Naive thymus-derived CD8-positive, alpha-beta T cell (primary cell): ENCODE measurements around the gene SNHG17. TPM values are rescaled to one million over a fixed set of nuclear protein-coding genes. Genes with fewer than 3 reads are reported as not detected.
"Not testable (repeated sequence)": the region's sequence is repeated elsewhere in the genome, so short reads cannot be mapped to it uniquely, and the experiment has no call there.

Experiments
- ATAC-seq, 2 donors: fragments of 150-1000 bp; cut with Tn5 transposase in 1 of 2; sonication (Bioruptor Pico), chemical (Tn5 transposase) in 1 of 2; 1 replicate in 1 of 2; 2 replicates in 1 of 2; pipeline ENCODE4 v1.10.0; 2021; ENCODE audit warnings: mild to moderate bottlenecking in 2 of 2, moderate library complexity in 2 of 2
- POLR2A ChIA-PET: fragments of 350-600 bp; sonication (Branson Sonifier 250); formaldehyde crosslinking; loops from one replicate; lab custom pipeline; 2021; ENCODE audit warnings: antibody characterized with exemption; lab: Charles Lee
- DNase-seq, 10 donors: peaks; one replicate each; pipeline versions ENCODE4 v3.0.0 to v3.0.0-alpha.2; 2020 to 2022
- H3K27ac Mint-ChIP-seq, 10 donors: one replicate each; pipeline ENCODE4 v1.8.0; 2020 to 2022; ENCODE audit warnings: mild to moderate bottlenecking in 10 of 10, mixed read lengths in 10 of 10, moderate library complexity in 4 of 10, inconsistent platforms in 1 of 10
- H3K27me3 Mint-ChIP-seq, 5 donors: one replicate each; pipeline ENCODE4 v1.8.0; 2021 to 2022; ENCODE audit warnings: mixed read lengths in 5 of 5
- H3K36me3 Mint-ChIP-seq, 3 donors: one replicate each; pipeline ENCODE4 v1.8.0; 2020 to 2022; ENCODE audit warnings: mixed read lengths in 3 of 3, mild to moderate bottlenecking in 2 of 3, inconsistent platforms in 1 of 3
- H3K4me1 Mint-ChIP-seq, 4 donors: one replicate each; pipeline ENCODE4 v1.8.0; 2021 to 2022; ENCODE audit warnings: mixed read lengths in 4 of 4
- H3K4me3 Mint-ChIP-seq, 10 donors: one replicate each; pipeline ENCODE4 v1.8.0; 2020 to 2022; ENCODE audit warnings: mild to moderate bottlenecking in 10 of 10, mixed read lengths in 10 of 10, moderate library complexity in 6 of 10, inconsistent platforms in 1 of 10
- H3K9me3 Mint-ChIP-seq, 9 donors: one replicate each; pipeline ENCODE4 v1.8.0; 2020 to 2022; ENCODE audit warnings: mixed read lengths in 9 of 9, mild to moderate bottlenecking in 3 of 9, inconsistent platforms in 1 of 9, moderate library complexity in 1 of 9
- polyA plus RNA-seq, 3 donors: library from polyadenylated mRNA; unstranded; fragments of 300-500 nt; fragmentation: Illumina TruSeq; gene quantifications; one replicate each; pipeline ENCODE4 v1.2.3, GENCODE V29; 2021
- total RNA-seq, 8 experiments: library from RNA in 2 of 8; stranded (reverse) in 2 of 8; gene quantifications; one replicate each; pipeline ENCODE4 v1.2.3 and lab custom pipeline; 2021 to 2026

The SNHG17 gene
- total and polyA plus RNA-seq, 5 experiments from 2014 or later = 33.8 to 127 (median 75.3) TPM

DNA sequence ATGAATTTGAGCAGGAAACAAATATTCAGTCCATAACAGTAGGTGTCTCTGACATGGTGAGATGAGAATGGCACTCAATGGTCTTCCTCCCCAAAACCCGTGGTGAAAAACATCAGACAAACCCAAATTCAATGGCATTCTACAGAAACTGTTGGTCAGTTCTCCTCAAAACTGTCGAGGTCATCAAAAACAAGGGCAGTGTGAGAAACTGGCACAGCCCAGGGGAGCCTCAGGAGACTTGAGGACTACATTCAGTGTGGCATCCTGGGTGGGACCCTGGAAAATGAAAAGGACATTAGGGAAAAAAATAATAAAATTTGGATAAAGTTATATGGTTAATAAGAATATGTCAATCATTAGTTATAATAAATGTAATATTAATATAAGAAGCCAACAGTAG is 48.3 kb downstream of the SNHG17 start:
- ATAC-seq (no peak), DNase-seq (no peak)
- H3K27ac Mint-ChIP-seq = no peak overlapping the region
- peaks cover 4 to 19% (median 9%) of the 10 kb centered on the region in 5 donors for H3K27me3 Mint-ChIP-seq
- POLR2A ChIA-PET = no interaction called here
- peaks cover 0 to 17% (median 8%) of the 10 kb centered on the region in 9 donors for H3K9me3 Mint-ChIP-seq
- H3K4me1 Mint-ChIP-seq = no peaks in the 10 kb centered on the region
- no peak overlapping the region for H3K4me3 Mint-ChIP-seq
- peaks cover 0 to 6% (median 4%) of the 10 kb centered on the region in 3 donors for H3K36me3 Mint-ChIP-seq

GRCh38 chr20:38386004-38386403 is 49.1 kb downstream of the SNHG17 start:
- H3K9me3 Mint-ChIP-seq = peaks cover 0 to 17% (median 8%) of the 10 kb centered on the region in 9 donors
- POLR2A ChIA-PET = no interaction called here
- no peak overlapping the region for H3K27ac Mint-ChIP-seq
- no peak overlapping the region for H3K4me3 Mint-ChIP-seq
- peaks cover 7 to 23% (median 14%) of the 10 kb centered on the region in 5 donors for H3K27me3 Mint-ChIP-seq
- H3K36me3 Mint-ChIP-seq = peaks cover 0 to 6% (median 4%) of the 10 kb centered on the region in 3 donors
- no peaks in the 10 kb centered on the region for H3K4me1 Mint-ChIP-seq
- no peak for DNase-seq
- no peak for ATAC-seq

GRCh38 chr20:38383147-38383546 is 52.0 kb downstream of the SNHG17 start:
- H3K4me1 Mint-ChIP-seq = no peaks in the 10 kb centered on the region
- POLR2A ChIA-PET = interaction anchor here (0.6 kb wide), 1 partner anchor 9 kb away, joined by 3 read pairs; no protein-coding TSS in a partner anchor
- DNase-seq = no peak
- H3K27ac Mint-ChIP-seq = no peak overlapping the region
- H3K4me3 Mint-ChIP-seq = no peak overlapping the region
- H3K27me3 Mint-ChIP-seq = peaks cover 7 to 25% (median 18%) of the 10 kb centered on the region in 5 donors
- H3K36me3 Mint-ChIP-seq = no peaks in the 10 kb centered on the region
- H3K9me3 Mint-ChIP-seq = peaks cover 0 to 2% (median 0%) of the 10 kb centered on the region in 9 donors
- ATAC-seq = no peak

GRCh38 chr20:38377838-38378237 is 57.3 kb downstream of the SNHG17 start:
- H3K4me1 Mint-ChIP-seq, ATAC-seq, POLR2A ChIA-PET, H3K36me3 Mint-ChIP-seq, H3K4me3 Mint-ChIP-seq, H3K27ac Mint-ChIP-seq, H3K9me3 Mint-ChIP-seq, DNase-seq: not testable (repeated sequence)
- H3K27me3 Mint-ChIP-seq = peaks cover 6 to 16% (median 9%) of the 10 kb centered on the region in 5 donors

- H3K36me3 Mint-ChIP-seq = no peaks in the 10 kb centered on the region
- no peak overlapping the region for H3K4me3 Mint-ChIP-seq
- DNase-seq (no peak), ATAC-seq (no peak)
- H3K27ac Mint-ChIP-seq = no peak overlapping the region
- H3K27me3 Mint-ChIP-seq = peaks cover 6 to 15% (median 9%) of the 10 kb centered on the region in 5 donors
- H3K9me3 Mint-ChIP-seq = peaks cover 0 to 4% (median 0%) of the 10 kb centered on the region in 9 donors
- POLR2A ChIA-PET = no interaction called here
- H3K4me1 Mint-ChIP-seq = no peaks in the 10 kb centered on the region
These were observed 58.0 kb downstream of the SNHG17 start for GRCh38 chr20:38377039-38377685.

DNA sequence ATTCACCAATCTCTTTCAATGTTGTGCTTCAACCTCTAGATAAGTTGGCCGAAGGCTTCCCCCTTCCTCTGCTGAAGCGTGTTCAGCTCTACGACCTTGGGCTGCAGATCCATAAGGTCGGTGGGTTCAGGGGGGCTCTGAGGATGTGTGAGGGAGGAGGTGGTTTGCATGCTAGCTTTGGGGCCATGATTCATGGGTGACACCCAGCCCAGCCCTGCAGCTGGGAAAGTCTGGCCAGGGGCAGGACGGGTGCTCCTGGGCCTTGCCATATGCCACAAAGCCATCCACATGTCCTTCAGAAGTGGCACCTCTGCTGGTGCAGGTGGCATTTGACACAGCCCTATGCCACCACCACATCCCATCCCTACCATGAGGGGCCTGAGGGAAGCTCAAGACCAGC is 61.2 kb downstream of the SNHG17 start:
- POLR2A ChIA-PET = interaction anchor here (0.7 kb wide), 2 partner anchors 9 to 236 kb away, joined by 3 read pairs; no protein-coding TSS in a partner anchor
- Mint-ChIP-seq H3K27me3 (peaks cover 0 to 9% (median 3%) of the 10 kb centered on the region in 5 donors), H3K36me3 (no peaks in the 10 kb centered on the region), H3K9me3 (peaks cover 0 to 4% (median 0%) of the 10 kb centered on the region in 9 donors), H3K4me3 (no peak overlapping the region), H3K4me1 (peaks cover 0 to 6% (median 3%) of the 10 kb centered on the region in 4 donors), H3K27ac (no peak overlapping the region)
- no peak for ATAC-seq
- DNase-seq = no peak

DNA sequence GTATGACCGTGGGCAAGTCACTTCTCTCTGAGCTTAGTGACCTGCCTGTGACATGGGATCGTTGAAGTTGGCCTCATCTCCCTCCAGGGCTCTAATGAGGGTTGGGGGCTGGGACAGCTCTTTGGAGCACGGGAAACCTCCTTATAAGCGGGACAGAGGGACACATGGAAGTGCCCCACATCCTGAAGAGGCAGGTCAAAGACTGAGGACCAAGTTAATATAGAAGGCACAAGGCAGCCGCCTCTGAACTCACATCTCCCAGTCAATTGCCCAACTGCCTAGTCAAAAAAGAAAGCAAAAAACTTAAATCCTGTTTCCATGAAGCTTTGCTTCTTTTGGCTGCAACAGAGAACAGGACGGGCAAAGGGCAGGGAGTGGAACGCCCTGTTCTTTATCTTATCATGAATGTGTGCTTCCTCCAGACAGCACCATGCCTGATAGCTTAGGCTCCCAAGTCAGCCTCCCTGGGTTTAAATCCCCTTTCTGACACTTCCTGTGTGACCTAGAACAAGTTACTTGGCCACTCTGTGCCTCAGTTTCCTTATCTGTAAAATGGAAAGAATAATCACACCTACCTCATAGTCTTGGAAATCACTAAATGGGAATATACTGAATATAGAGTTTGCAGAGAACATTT is 61.8 kb downstream of the SNHG17 start:
- Mint-ChIP-seq H3K4me1 (peaks cover 0 to 6% (median 3%) of the 10 kb centered on the region in 4 donors), H3K9me3 (peaks cover 0 to 4% (median 0%) of the 10 kb centered on the region in 9 donors), H3K27me3 (peaks cover 0 to 11% (median 3%) of the 10 kb centered on the region in 5 donors), H3K27ac (no peak overlapping the region), H3K36me3 (no peaks in the 10 kb centered on the region), H3K4me3 (no peak overlapping the region)
- DNase-seq = no peak
- no peak for ATAC-seq
- POLR2A ChIA-PET = no interaction called here

DNA sequence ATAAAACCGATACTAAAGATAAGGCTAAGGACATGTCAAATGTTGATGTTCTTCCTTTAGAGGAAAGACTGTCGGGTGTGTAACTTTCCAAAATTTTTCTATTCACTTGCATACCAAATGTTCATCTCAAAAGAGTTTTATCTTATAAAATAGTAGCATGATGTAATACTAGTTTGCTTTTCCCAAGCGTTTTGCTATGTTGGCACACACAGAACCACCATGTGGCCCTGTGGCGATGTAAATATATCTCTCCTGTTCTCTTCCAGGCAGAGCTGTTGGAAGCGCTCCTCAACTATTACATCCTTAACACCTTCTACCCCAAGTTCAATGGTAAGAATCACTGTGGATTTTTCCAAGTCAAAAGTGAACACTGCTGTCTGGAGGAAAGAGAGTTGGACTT is 62.3 kb downstream of the SNHG17 start:
- peaks cover 0 to 2% (median 0%) of the 10 kb centered on the region in 9 donors for H3K9me3 Mint-ChIP-seq
- DNase-seq (no peak), ATAC-seq (no peak)
- H3K27ac Mint-ChIP-seq = no peak overlapping the region
- no peak overlapping the region for H3K4me3 Mint-ChIP-seq
- peaks cover 0 to 11% (median 3%) of the 10 kb centered on the region in 5 donors for H3K27me3 Mint-ChIP-seq
- peaks cover 0 to 6% (median 3%) of the 10 kb centered on the region in 4 donors for H3K4me1 Mint-ChIP-seq
- POLR2A ChIA-PET = no interaction called here
- no peaks in the 10 kb centered on the region for H3K36me3 Mint-ChIP-seq

Other genes starting within 250 kb of the SNHG17 start
- not detected for gene KIAA1755, start 174.6 kb downstream of the SNHG17 start, total RNA-seq
- not detected for gene KIAA1755, start 174.6 kb downstream of the SNHG17 start, polyA plus RNA-seq
- not detected for gene BPI, start 131.2 kb downstream of the SNHG17 start, total RNA-seq
- gene BPI, start 131.2 kb downstream of the SNHG17 start, polyA plus RNA-seq = not detected
- gene LBP, start 88.8 kb downstream of the SNHG17 start, total RNA-seq = not detected
- gene LBP, start 88.8 kb downstream of the SNHG17 start, polyA plus RNA-seq = not detected
- 10 to 100 TPM; 49.7 to 56.2 TPM for gene RALGAPB, start 37.5 kb upstream of the SNHG17 start, total RNA-seq
- gene RALGAPB, start 37.5 kb upstream of the SNHG17 start, polyA plus RNA-seq = 10 to 100 TPM in 1 of 3 donors, 1 to 10 TPM in 2; 8.8 to 13.8 (median 9.3) TPM
- not detected for gene ADIG, start 145.9 kb upstream of the SNHG17 start, total RNA-seq
- gene ADIG, start 145.9 kb upstream of the SNHG17 start, polyA plus RNA-seq = not detected
- gene ARHGAP40, start 166.5 kb upstream of the SNHG17 start, total RNA-seq = not detected
- gene ARHGAP40, start 166.5 kb upstream of the SNHG17 start, polyA plus RNA-seq = not detected